ENCODE data around the gene SOCS1.
"Not testable (repeated sequence)": the region's sequence is repeated elsewhere in the genome, so short reads cannot be mapped to it uniquely, and the experiment has no call there.

- TF ChIP-seq CTCF (IDR thresholded peaks at IDR 0.05; ENCODE audit: low read depth, low read length, poor library complexity, severe bottlenecking); EZH2phosphoT487 (IDR thresholded peaks at IDR 0.05; ENCODE audit: borderline replicate concordance, low read length): not testable (repeated sequence)
Measured at GRCh38 chr16:11220507-11220906, 35.5 kb downstream of the SOCS1 start.
